ENCODE results near the gene CDK14. TPM values are rescaled to one million over a fixed set of nuclear protein-coding genes. Genes with fewer than 3 reads are reported as not detected.
"Not testable (repeated sequence)": the region's sequence is repeated elsewhere in the genome, so short reads cannot be mapped to it uniquely, and the experiment has no call there.

The CDK14 gene
- total RNA-seq, 4 donors from 2014 or later: 0.38 to 3.6 (median 1.3) TPM

DNA sequence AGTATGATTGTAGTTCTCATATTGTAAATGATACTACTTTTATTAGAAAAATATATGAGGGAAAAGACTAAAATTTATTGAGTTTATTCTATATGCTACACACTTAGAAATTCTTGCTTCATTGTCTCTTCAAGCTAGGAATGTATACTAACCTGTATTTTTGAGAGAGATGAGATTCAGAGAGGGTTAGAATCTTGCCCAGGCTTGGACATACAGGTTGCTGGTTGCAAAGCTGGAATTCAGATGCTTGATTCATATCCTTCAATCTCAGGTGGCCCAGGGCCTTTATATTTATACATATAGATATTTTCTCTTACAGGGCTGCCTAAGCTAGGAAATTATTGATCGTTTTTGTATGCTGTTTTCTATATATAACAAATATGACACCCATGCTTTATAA, 324.2 kb downstream of the CDK14 start:
- H3K4me1 ChIP-seq: no peaks in the 10 kb centered on the region
- 71 to 74% methylated on average over 1 of the region's 1 CpG for WGBS, 2 donors
- no peak for TF ChIP-seq POLR2A (IDR thresholded peaks at IDR 0.05)
- TF ChIP-seq, protein P1, sequence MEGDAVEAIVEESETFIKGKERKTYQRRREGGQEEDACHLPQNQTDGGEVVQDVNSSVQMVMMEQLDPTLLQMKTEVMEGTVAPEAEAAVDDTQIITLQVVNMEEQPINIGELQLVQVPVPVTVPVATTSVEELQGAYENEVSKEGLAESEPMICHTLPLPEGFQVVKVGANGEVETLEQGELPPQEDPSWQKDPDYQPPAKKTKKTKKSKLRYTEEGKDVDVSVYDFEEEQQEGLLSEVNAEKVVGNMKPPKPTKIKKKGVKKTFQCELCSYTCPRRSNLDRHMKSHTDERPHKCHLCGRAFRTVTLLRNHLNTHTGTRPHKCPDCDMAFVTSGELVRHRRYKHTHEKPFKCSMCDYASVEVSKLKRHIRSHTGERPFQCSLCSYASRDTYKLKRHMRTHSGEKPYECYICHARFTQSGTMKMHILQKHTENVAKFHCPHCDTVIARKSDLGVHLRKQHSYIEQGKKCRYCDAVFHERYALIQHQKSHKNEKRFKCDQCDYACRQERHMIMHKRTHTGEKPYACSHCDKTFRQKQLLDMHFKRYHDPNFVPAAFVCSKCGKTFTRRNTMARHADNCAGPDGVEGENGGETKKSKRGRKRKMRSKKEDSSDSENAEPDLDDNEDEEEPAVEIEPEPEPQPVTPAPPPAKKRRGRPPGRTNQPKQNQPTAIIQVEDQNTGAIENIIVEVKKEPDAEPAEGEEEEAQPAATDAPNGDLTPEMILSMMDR (IDR thresholded peaks at IDR 0.05): no peak
- H3K27ac ChIP-seq: no peak overlapping the region
- intact Hi-C loops (cut with DNase I): no loop called here
- DNase-seq: no peak
- H3K36me3 ChIP-seq: no peaks in the 10 kb centered on the region
- H3K27me3 ChIP-seq: no peaks in the 10 kb centered on the region
- H3K9me3 ChIP-seq: no peaks in the 10 kb centered on the region
- no peak overlapping the region for H3K4me3 ChIP-seq

DNA sequence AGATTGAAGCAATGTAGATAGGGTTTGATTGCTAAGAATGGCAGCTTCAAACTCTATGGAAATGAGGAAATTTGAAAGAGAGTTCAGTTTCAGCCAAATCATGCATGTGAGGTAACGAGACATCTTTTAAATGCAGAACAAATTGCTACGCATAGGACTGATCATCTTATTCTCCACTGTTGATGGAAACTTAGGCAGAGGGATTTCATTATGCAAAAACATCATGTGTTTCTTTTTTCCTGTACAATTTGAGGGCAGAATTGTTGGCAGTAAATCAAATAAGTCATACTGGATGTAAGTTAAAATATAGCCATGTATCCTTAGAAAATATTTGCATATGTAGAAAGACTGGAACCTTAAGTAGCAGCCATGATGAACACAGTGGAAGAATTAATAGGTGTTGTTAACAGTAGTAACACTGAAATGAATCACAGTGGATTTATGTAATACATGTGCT, 327.4 kb downstream of the CDK14 start:
- intact Hi-C loops (cut with DNase I): no loop called here
- no peak overlapping the region for H3K4me3 ChIP-seq
- no peaks in the 10 kb centered on the region for H3K36me3 ChIP-seq
- no peaks in the 10 kb centered on the region for H3K4me1 ChIP-seq
- WGBS, 2 donors: 85 to 93% methylated on average over 2 of the region's 2 CpGs
- TF ChIP-seq POLR2A (IDR thresholded peaks at IDR 0.05): no peak
- no peaks in the 10 kb centered on the region for H3K27me3 ChIP-seq
- no peak for DNase-seq
- no peaks in the 10 kb centered on the region for H3K9me3 ChIP-seq
- no peak overlapping the region for H3K27ac ChIP-seq

DNA sequence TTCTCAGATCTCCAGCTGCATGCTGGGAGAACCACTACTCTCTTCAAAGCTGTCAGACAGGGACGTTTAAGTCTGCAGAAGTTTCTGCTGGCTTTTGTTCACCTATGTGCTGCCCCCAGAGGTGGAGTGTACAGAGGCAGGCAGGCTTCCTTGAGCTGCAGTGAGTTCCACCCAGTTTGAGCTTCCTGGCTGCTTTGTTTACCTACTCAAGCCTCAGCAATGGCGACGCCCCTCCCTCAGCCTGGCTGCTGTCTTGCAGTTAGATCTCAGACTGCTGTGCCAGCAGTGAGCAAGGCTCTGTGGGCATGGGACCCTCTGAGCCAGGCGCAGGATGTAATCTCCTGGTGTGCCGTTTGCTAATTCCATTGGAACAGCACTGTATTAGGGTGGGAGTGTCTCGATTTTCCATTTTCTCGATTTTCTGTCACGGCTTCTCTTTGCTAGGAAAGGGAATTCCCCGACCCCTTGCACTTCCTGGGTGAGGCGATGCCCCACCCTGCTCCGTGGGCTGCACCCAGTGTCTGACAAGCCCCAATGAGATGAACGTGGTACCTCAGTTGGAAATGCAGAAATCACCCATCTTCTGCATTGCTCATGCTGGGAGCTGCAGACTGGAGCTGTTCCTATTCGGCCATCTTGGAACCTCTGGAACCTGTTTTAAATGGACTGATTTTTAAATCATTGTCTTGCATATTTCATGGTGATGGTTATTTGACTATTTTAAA, 332.7 kb downstream of the CDK14 start:
- 89% methylated on average over 10 to 12 of the region's 13 CpGs for WGBS, 2 donors
- intact Hi-C loops (cut with DNase I); H3K9me3 ChIP-seq; DNase-seq; H3K27ac ChIP-seq; H3K4me1 ChIP-seq; H3K36me3 ChIP-seq; H3K27me3 ChIP-seq; H3K4me3 ChIP-seq: not testable (repeated sequence)

DNA sequence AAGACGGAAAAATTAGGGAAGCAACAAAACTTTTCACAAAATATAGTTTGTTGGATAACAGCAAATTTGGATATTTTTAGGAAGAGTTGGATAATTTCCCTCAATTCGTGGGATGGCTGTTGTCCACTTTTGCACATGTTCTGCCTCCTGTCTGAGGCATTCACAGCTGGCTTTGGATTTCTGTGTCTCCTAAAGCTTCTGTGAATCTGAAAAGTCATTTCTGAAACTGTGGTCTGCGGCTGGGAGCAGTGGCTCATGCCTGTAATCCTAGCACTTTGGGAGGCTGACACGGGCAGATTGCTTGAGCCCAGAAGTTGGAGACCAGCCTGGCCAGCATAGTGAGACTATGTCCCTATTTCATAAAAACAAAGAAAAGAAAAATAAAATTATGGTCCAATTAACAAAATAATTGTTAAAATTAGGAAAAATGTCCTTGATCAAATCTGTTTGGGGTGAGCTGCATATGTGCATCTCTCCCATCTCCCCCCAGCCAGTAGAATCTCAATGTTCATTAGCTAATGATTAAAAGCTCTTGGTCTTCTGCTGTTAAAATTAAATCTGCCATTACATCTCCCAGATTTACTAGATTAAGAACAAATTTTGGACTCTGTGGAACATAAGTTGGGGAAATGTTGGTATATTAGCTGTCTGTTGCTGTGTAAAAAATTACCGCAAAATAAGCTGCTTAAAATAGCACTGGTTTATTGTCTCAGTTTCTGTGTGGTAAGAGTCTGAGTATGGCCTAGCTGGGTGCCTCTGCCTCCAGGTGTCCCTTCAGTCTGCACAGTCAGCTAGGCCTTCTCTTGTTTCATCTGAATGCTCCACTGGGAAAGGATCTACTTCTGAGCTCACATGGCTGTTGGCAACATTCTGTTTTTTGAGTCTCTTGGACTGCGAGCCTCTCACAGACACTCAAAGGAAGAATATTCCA, 336.1 kb downstream of the CDK14 start:
- intact Hi-C loops (cut with DNase I): no loop called here
- Histone ChIP-seq H3K36me3 (no peaks in the 10 kb centered on the region), H3K9me3 (no peaks in the 10 kb centered on the region), H3K27me3 (no peaks in the 10 kb centered on the region), H3K4me3 (no peak overlapping the region), H3K27ac (no peak overlapping the region), H3K4me1 (no peaks in the 10 kb centered on the region)
- no peak for DNase-seq
- TF ChIP-seq, protein P1 (IDR thresholded peaks at IDR 0.05): no peak
- no peak for TF ChIP-seq POLR2A (IDR thresholded peaks at IDR 0.05)
- 63 to 83% methylated on average over 6 of the region's 6 CpGs for WGBS, 2 donors

DNA sequence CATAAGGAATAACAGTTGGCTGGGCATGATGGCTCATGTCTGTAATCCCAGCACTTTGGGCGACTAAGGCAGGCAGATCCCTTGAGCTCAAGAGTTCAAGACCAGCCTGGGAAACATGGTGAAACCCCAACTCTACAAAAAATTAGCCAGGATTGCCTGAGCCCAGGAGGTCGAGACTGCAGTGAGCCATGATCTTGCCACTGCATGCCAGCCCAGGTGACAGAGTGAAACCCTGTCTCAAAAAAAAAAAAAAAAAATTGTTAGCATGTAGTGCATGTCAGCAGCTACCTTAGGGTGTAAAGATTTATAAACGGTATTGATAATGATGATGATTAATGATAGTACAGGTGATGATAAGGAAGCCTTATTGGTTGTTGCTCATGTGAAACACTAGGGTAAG, 336.9 kb downstream of the CDK14 start:
- Histone ChIP-seq H3K27ac (no peak overlapping the region), H3K27me3 (no peaks in the 10 kb centered on the region), H3K4me3 (no peak overlapping the region), H3K4me1 (no peaks in the 10 kb centered on the region), H3K9me3 (no peaks in the 10 kb centered on the region), H3K36me3 (no peaks in the 10 kb centered on the region)
- no peak for DNase-seq
- TF ChIP-seq, protein P1 (IDR thresholded peaks at IDR 0.05): no peak
- no peak for TF ChIP-seq POLR2A (IDR thresholded peaks at IDR 0.05)
- WGBS, 2 donors: 48 to 80% methylated on average over 2 to 3 of the region's 3 CpGs
- intact Hi-C loops (cut with DNase I): no loop called here

DNA sequence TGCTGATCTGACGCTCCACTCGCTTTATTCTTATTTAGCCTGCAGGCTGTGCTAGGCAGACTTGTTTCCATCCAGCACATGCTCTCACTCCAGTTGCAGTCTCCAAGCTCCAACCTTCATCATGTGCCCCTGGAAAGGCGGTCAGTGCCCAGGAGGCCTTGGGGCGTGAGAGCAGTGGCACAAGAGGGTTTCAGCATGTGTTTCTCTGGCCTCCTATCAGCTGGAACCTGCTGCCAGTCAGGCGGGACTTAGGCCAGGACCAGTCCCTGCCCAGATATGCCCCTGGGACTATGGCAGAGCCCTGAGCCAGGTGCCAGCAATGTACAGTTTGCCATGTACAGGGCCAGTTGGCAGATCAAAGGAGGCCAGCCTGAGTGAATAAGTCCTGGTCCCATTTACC, 337.9 kb downstream of the CDK14 start:
- TF ChIP-seq, protein P1 (IDR thresholded peaks at IDR 0.05): no peak
- TF ChIP-seq POLR2A (IDR thresholded peaks at IDR 0.05): no peak
- WGBS, 2 donors: 89 to 100% methylated on average over 2 to 4 of the region's 5 CpGs
- H3K4me1 ChIP-seq: no peaks in the 10 kb centered on the region
- no peaks in the 10 kb centered on the region for H3K36me3 ChIP-seq
- intact Hi-C loops (cut with DNase I): no loop called here
- H3K4me3 ChIP-seq: no peak overlapping the region
- H3K27me3 ChIP-seq: no peaks in the 10 kb centered on the region
- H3K27ac ChIP-seq: no peak overlapping the region
- H3K9me3 ChIP-seq: no peaks in the 10 kb centered on the region
- DNase-seq: no peak

All from esophagus squamous epithelium (tissue), 5 donors.